ENCODE measurements around the gene RPS27A.
"Not testable (repeated sequence)": the region's sequence is repeated elsewhere in the genome, so short reads cannot be mapped to it uniquely, and the experiment has no call there.

The RPS27A gene

GRCh38 chr2:55232084-55232862 is at the start of gene RPS27A, which contains the start of gene CLHC1:
Gene RPS27A (plus strand): TSS chr2:55232688. CDS start chr2:55232825, 137 bp downstream.
Gene CLHC1 (minus strand): TSS chr2:55232293. CDS start chr2:55222411, 9,882 bp downstream.
- peak; percentile 97 for TF ChIP-seq POLR2A (IDR thresholded peaks at IDR 0.05; ENCODE audit: low read length)
- TF ChIP-seq GATA1 (IDR thresholded peaks at IDR 0.05; ENCODE audit: low read depth, low read length), result no peak
- DNase-seq, result peak; percentile 95 to 97

DNA sequence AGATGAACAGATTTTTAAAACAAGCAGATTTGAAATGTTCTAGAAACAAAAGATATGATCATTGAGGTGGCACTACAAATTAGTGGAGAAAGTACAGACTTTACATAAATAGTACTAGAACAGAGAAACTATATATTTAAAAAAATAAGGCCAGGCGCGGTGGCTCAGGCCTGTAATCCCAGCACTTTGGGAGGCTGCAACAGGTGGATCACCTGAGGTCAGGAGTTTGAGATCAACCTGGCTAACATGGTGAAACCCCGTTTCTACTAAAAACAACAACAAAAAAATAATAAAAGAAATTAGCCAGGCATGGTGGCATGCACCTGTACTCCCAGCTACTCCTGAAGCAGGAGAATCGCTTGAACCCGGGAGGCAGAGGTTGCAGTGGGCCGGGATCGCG is 45.7 kb upstream of the RPS27A start:
- not testable (repeated sequence) for DNase-seq

DNA sequence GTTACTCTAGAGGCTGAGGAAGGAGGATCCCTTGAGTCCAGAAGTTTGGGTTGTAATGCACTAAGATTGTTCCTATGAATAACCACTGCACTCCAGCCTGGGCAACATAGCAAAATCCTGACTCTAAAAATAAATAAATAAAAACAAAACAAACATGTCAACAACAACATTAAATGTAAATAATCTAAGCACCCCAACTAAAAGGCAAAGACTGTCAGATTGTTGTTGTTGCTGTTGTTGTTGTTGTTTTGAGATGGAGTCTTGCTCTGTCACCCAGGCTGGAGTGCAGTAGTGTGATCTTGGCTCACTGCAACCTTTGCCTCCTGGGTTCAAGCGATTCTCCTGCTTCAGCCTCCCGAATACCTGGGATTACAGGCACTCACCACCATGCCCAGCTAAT is 40.6 kb upstream of the RPS27A start:
- DNase-seq, result not testable (repeated sequence)

GRCh38 chr2:55196526-55196925 is 36.0 kb upstream of the RPS27A start:
- TF ChIP-seq GATA1 (IDR thresholded peaks at IDR 0.05; ENCODE audit: low read depth, low read length) (no peak), POLR2A (IDR thresholded peaks at IDR 0.05; ENCODE audit: low read length) (no peak)
- DNase-seq, result no peak

DNA sequence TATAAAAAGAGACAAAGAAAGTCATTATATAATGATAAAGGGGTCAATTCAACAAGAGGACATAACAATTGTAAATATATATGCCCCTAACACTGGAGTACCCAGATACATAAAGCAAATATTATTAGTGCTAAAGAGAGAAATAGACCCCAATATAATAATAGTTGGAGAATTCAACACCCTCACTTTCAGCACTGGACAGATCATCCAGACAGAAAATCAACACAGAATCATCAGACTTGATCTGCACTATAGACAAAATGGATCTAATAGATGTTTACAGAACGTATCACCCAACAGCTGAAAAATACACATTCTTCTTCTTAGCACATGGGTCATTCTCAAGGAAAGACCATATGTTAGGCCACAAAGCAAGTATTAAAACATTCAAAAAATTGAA is 32.1 kb upstream of the RPS27A start:
- no peak for TF ChIP-seq POLR2A (IDR thresholded peaks at IDR 0.05; ENCODE audit: low read length)
- TF ChIP-seq GATA1 (IDR thresholded peaks at IDR 0.05; ENCODE audit: low read depth, low read length), result no peak
- DNase-seq, result no peak

DNA sequence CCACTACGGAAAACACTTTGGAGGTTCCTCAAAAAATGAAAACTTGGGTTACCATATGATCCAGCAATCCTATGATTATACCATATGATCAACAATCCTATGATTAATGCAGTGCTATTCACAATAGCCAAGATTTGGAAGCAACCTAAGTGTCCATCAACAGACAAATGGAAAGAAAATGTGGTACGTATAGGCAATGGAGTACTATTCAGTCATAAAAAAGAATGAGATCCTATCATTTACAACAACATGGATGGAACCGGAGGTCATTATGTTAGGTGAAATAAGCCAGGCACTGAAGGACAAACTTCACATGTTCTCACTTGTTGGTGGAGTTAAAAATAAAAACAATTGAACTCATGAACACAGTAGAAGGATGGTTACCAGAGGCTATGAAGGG is 28.0 kb upstream of the RPS27A start:
- TF ChIP-seq GATA1 (IDR thresholded peaks at IDR 0.05; ENCODE audit: low read depth, low read length), result no peak
- TF ChIP-seq POLR2A (IDR thresholded peaks at IDR 0.05; ENCODE audit: low read length), result no peak
- no peak for DNase-seq

DNA sequence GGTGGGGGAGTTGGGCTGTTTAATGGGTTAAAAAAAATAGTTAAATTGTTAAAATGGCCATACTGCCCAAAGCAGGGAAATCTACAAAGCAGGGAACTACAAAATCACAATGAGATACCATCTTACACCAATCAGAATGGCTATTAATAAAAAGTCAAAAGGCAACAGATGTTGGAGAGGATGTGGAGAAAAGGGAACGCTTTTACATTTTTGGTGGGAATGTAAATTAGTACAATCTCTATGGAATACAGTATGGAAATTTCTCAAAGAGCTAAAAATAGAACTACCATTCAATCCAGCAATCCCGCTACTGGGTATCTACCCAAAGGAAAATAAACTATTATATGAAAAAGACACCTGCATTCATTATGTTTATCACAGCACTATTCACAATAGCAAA is 27.5 kb upstream of the RPS27A start:
- TF ChIP-seq GATA1 (IDR thresholded peaks at IDR 0.05; ENCODE audit: low read depth, low read length) (no peak), POLR2A (IDR thresholded peaks at IDR 0.05; ENCODE audit: low read length) (no peak)
- DNase-seq, result no peak

GRCh38 chr2:55213822-55214221 is 18.7 kb upstream of the RPS27A start:
- no peak for DNase-seq
- TF ChIP-seq POLR2A (IDR thresholded peaks at IDR 0.05; ENCODE audit: low read length), result no peak
- no peak for TF ChIP-seq GATA1 (IDR thresholded peaks at IDR 0.05; ENCODE audit: low read depth, low read length)

- TF ChIP-seq GATA1 (IDR thresholded peaks at IDR 0.05; ENCODE audit: low read depth, low read length) (no peak), POLR2A (IDR thresholded peaks at IDR 0.05; ENCODE audit: low read length) (no peak)
- peak; percentile 13 to 25 for DNase-seq
These were observed 8.3 kb upstream of the RPS27A start for GRCh38 chr2:55223958-55224760.

DNA sequence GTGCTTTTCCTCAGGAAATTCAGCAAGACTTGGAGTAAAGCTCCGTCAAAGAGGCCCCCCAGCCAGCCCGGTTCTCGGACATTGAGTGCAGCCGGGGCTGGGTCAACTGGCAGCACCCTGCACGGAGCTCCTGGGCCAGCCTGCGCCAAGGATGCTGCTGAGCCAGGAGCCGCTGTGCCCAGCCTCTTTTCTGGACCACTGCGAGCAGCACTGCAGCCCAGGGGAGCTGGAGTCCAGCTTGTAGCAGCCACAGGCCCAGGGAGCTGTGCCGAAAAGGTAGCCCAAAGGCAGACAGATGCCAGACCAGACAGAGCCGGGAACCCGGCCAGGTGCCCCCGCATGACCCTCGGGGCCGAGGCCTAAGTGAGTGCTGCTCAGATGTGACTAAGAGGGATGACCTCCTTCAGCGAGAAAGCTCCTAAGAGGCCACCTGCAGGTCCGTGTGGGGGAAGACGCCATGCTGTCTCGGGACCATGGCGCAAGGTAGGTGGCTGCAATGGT is 7.7 kb upstream of the RPS27A start:
- TF ChIP-seq GATA1 (IDR thresholded peaks at IDR 0.05; ENCODE audit: low read depth, low read length) (no peak), POLR2A (IDR thresholded peaks at IDR 0.05; ENCODE audit: low read length) (no peak)
- DNase-seq, result no peak

DNA sequence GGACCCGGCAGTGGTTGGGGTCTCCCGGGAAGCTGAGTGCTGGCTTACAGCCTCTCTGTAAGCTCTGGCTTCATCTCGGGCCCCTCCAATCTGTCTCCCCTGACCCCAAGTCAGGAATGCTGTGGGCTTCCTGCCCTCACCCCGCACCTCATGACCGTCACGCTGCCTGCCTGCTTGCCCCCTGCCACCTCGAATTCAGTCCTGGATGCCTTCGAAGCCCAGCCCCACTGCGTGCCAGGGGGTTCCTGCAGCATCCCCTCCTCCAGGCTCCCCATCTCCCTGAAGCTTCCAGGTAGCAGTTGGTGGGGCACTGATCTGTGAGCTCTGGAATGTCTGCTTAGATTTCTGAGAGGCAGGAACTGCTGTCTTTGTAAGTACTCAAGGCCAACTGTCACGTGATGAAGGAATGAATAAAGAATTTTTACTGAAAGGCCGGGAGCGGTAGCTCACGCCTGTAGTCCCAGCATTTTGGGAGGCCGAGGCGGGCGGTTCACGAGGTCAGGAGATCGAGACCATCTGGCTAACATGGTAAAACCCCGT is 6.9 kb upstream of the RPS27A start:
- TF ChIP-seq POLR2A (IDR thresholded peaks at IDR 0.05; ENCODE audit: low read length), result no peak
- no peak for TF ChIP-seq GATA1 (IDR thresholded peaks at IDR 0.05; ENCODE audit: low read depth, low read length)
- no peak for DNase-seq

GRCh38 chr2:55227437-55228225 is 4.9 kb upstream of the RPS27A start:
- not testable (repeated sequence) for DNase-seq

- no peak for DNase-seq
- no peak for TF ChIP-seq POLR2A (IDR thresholded peaks at IDR 0.05; ENCODE audit: low read length)
- no peak for TF ChIP-seq GATA1 (IDR thresholded peaks at IDR 0.05; ENCODE audit: low read depth, low read length)
These were observed 4.3 kb upstream of the RPS27A start for GRCh38 chr2:55228226-55228563.

DNA sequence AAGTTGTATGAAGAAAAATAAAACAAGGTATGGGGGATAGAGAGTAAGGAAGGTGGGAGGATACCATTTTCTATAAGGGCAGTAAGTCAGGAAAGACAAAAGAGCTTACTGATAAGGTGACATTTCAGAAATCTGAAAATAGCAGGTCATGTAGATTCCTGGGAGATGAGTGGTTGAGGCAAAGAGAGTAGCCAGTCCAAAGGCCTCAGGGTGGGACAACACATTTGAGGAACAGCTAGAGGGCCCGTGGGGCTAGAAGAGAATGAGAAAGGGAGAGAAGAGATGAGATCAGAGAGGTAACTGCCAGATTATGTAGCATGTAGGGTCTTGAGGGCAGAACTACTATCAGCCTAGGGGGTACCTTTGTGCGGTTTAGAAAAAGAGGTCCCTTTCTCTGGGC is 3.3 kb upstream of the RPS27A start:
- DNase-seq, result no peak
- no peak for TF ChIP-seq GATA1 (IDR thresholded peaks at IDR 0.05; ENCODE audit: low read depth, low read length)
- TF ChIP-seq POLR2A (IDR thresholded peaks at IDR 0.05; ENCODE audit: low read length), result no peak

Measured in erythroblast (primary cell).